CD4-positive, alpha-beta T cell (primary cell): Measurements from ENCODE around the gene ITGA11. TPM values are rescaled to one million over a fixed set of nuclear protein-coding genes. Genes with fewer than 3 reads are reported as not detected.
A peak's percentile ranks its signal among the peaks of the same experiment; 100 is the strongest.

ENCODE experiments used
- ATAC-seq: fragments of 200-7000 bp; cut with Tn5 transposase; one replicate; pipeline ENCODE4 v1.10.0; 2022; ENCODE audit warnings: mild to moderate bottlenecking; ENCODE audit not compliant: poor library complexity
- CTCF ChIA-PET: fragments of 350-600 bp; sonication (Branson Sonifier 250); formaldehyde crosslinking; loops from one replicate; lab custom pipeline; 2021; ENCODE audit warnings: antibody characterized with exemption, inconsistent platforms; lab: Charles Lee
- POLR2A ChIA-PET: fragments of 350-600 bp; sonication (Branson Sonifier 250); formaldehyde crosslinking; loops from one replicate; lab custom pipeline; 2021; ENCODE audit warnings: antibody characterized with exemption, inconsistent platforms; lab: Charles Lee
- DNase-seq, 14 experiments: peaks; one replicate each; pipeline ENCODE4 v3.0.0-alpha.2; 2013 to 2020; ENCODE audit warnings: mixed read lengths in 2 of 14
- H3K27ac ChIP-seq, 2 donors: one replicate each; pipeline versions ENCODE4 v1.5.1 to v1.7.0; 2013; ENCODE audit warnings: low read length in 2 of 2, low read depth in 1 of 2, mild to moderate bottlenecking in 1 of 2
- H3K27me3 ChIP-seq, 2 experiments: 1 replicate in 1 of 2; 2 replicates in 1 of 2; pipeline versions ENCODE4 v1.6.1 to v1.7.0; 2013; ENCODE audit warnings: low read length in 2 of 2, control low read depth in 1 of 2, mild to moderate bottlenecking in 1 of 2, moderate library complexity in 1 of 2; ENCODE audit not compliant: insufficient read depth in 2 of 2, control insufficient read depth in 1 of 2
- H3K36me3 ChIP-seq: one replicate; pipeline ENCODE4 v1.6.1; 2013; ENCODE audit warnings: low read length, control low read depth; ENCODE audit not compliant: insufficient read depth
- H3K4me1 ChIP-seq: one replicate; pipeline ENCODE4 v1.6.1; 2013; ENCODE audit warnings: low read length, control low read depth; ENCODE audit not compliant: insufficient read depth
- H3K4me3 ChIP-seq: one replicate; pipeline ENCODE4 v1.5.1; 2013; ENCODE audit warnings: mild to moderate bottlenecking, low read length, moderate library complexity
- H3K9me3 ChIP-seq, 2 experiments: 1 replicate in 1 of 2; 2 replicates in 1 of 2; pipeline versions ENCODE4 v1.6.1 to v1.7.0; 2013; ENCODE audit warnings: low read length in 2 of 2, mild to moderate bottlenecking in 2 of 2, control low read depth in 1 of 2, moderate library complexity in 1 of 2; ENCODE audit not compliant: control insufficient read depth in 1 of 2, insufficient read depth in 1 of 2
- H3K27ac Mint-ChIP-seq: one replicate; pipeline ENCODE4 v1.8.0; 2020; ENCODE audit warnings: mixed read lengths
- H3K27me3 Mint-ChIP-seq: one replicate; pipeline ENCODE4 v1.8.0; 2021; ENCODE audit warnings: mixed read lengths
- H3K36me3 Mint-ChIP-seq: one replicate; pipeline ENCODE4 v1.8.0; 2021; ENCODE audit warnings: low read depth, mixed read lengths
- H3K4me1 Mint-ChIP-seq: one replicate; pipeline ENCODE4 v1.8.0; 2021; ENCODE audit warnings: low read depth, mixed read lengths
- H3K4me3 Mint-ChIP-seq: one replicate; pipeline ENCODE4 v1.8.0; 2020; ENCODE audit warnings: mild to moderate bottlenecking, mixed read lengths
- H3K9me3 Mint-ChIP-seq: one replicate; pipeline ENCODE4 v1.8.0; 2020; ENCODE audit warnings: mixed read lengths
- intact Hi-C, 2 experiments: fragments of 100-400 bp; cut with DNase I in 1 of 2; cut with micrococcal nuclease in 1 of 2; formaldehyde crosslinking; loops; one replicate each; pipeline versions ENCODE4 v1.15.1 to v1.9.0; 2023 to 2025; cut with DNase I, micrococcal nuclease
- total RNA-seq, 174 experiments: library from RNA in 2 of 174; stranded (reverse) in 2 of 174; gene quantifications; one replicate each; pipeline ENCODE4 v1.2.3 and lab custom pipeline; 2021 to 2026
- TF ChIP-seq, protein P1 (sequence below): fragments of 200-600 bp; IDR thresholded peaks from one replicate; pipeline ENCODE4 v1.8.0; 2022; ENCODE audit warnings: antibody characterized with exemption, mild to moderate bottlenecking

ITGA11 gene
- total RNA-seq, 2 experiments from 2014 or later: 0.08 to 0.20 TPM

DNA sequence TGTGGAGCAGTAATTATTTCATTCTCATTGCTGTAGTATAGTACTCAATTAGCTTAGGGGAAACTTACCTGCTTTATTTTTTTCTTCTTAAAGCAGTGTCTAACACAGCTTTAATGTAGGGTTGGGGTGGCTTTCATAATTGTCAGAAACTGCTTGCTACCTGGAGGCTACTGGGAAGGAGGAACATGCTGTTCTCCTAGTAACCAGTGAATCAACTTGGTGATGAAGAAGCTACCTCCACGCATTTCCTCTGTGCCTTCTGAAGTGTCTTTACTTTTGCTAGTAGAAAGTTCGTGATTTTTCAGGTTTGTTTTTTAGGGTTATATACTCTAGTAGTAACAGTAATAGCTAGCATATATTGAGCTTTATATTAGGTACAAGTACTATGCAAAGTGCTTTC, 142.9 kb downstream of the ITGA11 start:
- ATAC-seq: no peak
- no peak for DNase-seq
- Mint-ChIP-seq H3K4me1 (peaks cover 77% of the 10 kb centered on the region), H3K36me3 (peaks cover 90% of the 10 kb centered on the region), H3K27ac (peak overlapping the region; percentile 42), H3K27me3 (no peaks in the 10 kb centered on the region), H3K4me3 (no peak overlapping the region), H3K9me3 (no peaks in the 10 kb centered on the region)
- ChIA-PET CTCF (interaction anchor here (0.6 kb wide), 1 partner anchor 79 kb away, joined by 6 read pairs; no protein-coding TSS in a partner anchor), POLR2A (interaction anchor here (0.6 to 1.9 kb wide), 5 partner anchors 8 to 139 kb away, joined by 3 to 6 read pairs (median 5); partner anchors contain the start of gene FEM1B)
- Histone ChIP-seq H3K36me3 (peaks cover 38% of the 10 kb centered on the region), H3K27me3 (no peaks in the 10 kb centered on the region), H3K27ac (no peak overlapping the region), H3K4me1 (peaks cover 9% of the 10 kb centered on the region), H3K9me3 (no peaks in the 10 kb centered on the region), H3K4me3 (no peak overlapping the region)
- intact Hi-C loops: no loop called here
- TF ChIP-seq, protein P1, sequence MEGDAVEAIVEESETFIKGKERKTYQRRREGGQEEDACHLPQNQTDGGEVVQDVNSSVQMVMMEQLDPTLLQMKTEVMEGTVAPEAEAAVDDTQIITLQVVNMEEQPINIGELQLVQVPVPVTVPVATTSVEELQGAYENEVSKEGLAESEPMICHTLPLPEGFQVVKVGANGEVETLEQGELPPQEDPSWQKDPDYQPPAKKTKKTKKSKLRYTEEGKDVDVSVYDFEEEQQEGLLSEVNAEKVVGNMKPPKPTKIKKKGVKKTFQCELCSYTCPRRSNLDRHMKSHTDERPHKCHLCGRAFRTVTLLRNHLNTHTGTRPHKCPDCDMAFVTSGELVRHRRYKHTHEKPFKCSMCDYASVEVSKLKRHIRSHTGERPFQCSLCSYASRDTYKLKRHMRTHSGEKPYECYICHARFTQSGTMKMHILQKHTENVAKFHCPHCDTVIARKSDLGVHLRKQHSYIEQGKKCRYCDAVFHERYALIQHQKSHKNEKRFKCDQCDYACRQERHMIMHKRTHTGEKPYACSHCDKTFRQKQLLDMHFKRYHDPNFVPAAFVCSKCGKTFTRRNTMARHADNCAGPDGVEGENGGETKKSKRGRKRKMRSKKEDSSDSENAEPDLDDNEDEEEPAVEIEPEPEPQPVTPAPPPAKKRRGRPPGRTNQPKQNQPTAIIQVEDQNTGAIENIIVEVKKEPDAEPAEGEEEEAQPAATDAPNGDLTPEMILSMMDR: no peak

DNA sequence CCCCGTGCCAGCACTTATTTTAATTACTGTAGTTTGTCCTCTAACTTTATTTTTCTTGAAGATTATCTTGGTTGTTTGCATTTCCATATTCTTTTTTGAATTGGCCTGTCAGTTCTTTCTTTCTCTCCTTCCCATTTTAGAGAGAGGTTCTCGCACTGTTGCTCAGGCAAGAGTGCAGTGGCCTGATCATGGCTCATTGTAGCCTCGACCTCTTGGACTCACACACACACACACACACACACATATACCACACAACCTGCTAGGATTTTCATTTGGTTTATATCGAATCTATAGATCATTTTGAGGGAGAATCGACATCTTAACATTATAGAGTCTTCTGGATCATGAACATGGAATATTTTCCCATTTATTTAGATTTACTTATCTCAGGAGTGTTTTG, 145.7 kb downstream of the ITGA11 start:
- POLR2A ChIA-PET: no interaction called here
- DNase-seq (no peak), ATAC-seq (no peak)
- H3K27me3 ChIP-seq: no peaks in the 10 kb centered on the region
- intact Hi-C loops: no loop called here
- CTCF ChIA-PET: no interaction called here
- H3K4me1 Mint-ChIP-seq: peaks cover 79% of the 10 kb centered on the region
- H3K36me3 ChIP-seq: peaks cover 30% of the 10 kb centered on the region
- no peaks in the 10 kb centered on the region for H3K9me3 Mint-ChIP-seq
- H3K27ac Mint-ChIP-seq: peak overlapping the region; percentile 5
- peaks cover 76% of the 10 kb centered on the region for H3K36me3 Mint-ChIP-seq
- no peak overlapping the region for H3K4me3 ChIP-seq
- TF ChIP-seq, protein P1: no peak
- no peak overlapping the region for H3K27ac ChIP-seq
- H3K9me3 ChIP-seq: no peaks in the 10 kb centered on the region
- H3K27me3 Mint-ChIP-seq: no peaks in the 10 kb centered on the region
- peaks cover 22% of the 10 kb centered on the region for H3K4me1 ChIP-seq
- peak overlapping the region; percentile 6 for H3K4me3 Mint-ChIP-seq

DNA sequence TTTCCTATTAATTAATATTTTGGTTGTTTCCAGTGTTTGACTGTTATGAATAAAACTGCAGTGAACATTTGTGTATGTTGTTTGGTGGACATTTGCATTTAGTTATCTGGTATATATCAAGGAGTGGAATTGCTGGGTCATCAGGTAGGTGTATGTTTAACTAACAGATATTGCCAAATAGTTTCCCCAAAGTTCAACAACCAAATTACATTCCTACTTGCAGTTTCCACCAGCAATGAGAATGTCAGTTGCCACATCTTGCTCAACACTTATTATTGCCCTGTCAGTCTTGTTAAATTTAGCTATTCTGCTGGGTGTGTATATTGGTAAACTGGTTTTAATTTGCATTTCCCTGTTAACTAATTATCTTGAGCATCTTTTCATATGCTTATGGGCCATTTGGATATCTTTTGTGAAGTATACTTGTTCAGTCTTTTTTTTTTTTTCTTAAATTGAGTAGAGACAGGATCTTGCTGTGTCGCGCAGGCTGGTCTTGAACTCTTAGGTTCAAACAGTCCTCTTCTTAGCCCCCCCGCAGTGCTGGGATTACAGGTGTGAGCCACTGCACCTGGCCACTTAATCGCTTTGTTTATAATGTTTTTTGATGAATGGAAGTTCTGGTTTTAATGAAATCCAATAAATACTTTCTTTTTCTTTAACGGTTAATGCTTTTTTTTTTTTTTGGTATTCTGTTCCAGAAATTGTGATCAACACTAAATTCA, 146.5 kb downstream of the ITGA11 start:
- CTCF ChIA-PET: interaction anchor here (0.7 kb wide), 1 partner anchor 9 kb away, joined by 3 read pairs; no protein-coding TSS in a partner anchor
- H3K27ac ChIP-seq: no peak overlapping the region

More for the DNA sequence above, 146.5 kb downstream of the ITGA11 start:
- TF ChIP-seq, protein P1: no peak
- POLR2A ChIA-PET: no interaction called here
- Mint-ChIP-seq H3K4me1 (peaks cover 79% of the 10 kb centered on the region), H3K9me3 (no peaks in the 10 kb centered on the region), H3K27me3 (no peaks in the 10 kb centered on the region), H3K27ac (peak overlapping the region; percentile 5), H3K36me3 (peaks cover 68% of the 10 kb centered on the region), H3K4me3 (peak overlapping the region; percentile 11)
- H3K27me3 ChIP-seq: no peaks in the 10 kb centered on the region
- ATAC-seq (no peak), DNase-seq (no peak)
- peaks cover 21% of the 10 kb centered on the region for H3K36me3 ChIP-seq
- H3K9me3 ChIP-seq: no peaks in the 10 kb centered on the region
- intact Hi-C loops: loop anchor here in 1 of 2 experiments (2.0 kb wide), 1 partner anchor 13 kb away; no protein-coding TSS in a partner anchor
- H3K4me3 ChIP-seq: no peak overlapping the region
- H3K4me1 ChIP-seq: peaks cover 24% of the 10 kb centered on the region
